Esophagus squamous epithelium (tissue), 4 donors: ENCODE measurements around the gene ZNF383.
"Not testable (repeated sequence)": the region's sequence is repeated elsewhere in the genome, so short reads cannot be mapped to it uniquely, and the experiment has no call there.

Source experiments
- POLR2A ChIP-seq, 4 donors: fragments of 450-650 bp; IDR thresholded peaks; one replicate each; pipeline ENCODE4 v1.6.1; 2017; ENCODE audit warnings: antibody characterized with exemption in 4 of 4, mild to moderate bottlenecking in 4 of 4, moderate library complexity in 3 of 4
- TF ChIP-seq, protein P1 (sequence below), 6 experiments: fragments of 450-650 bp in 4 of 6; fragments of 200-600 bp in 2 of 6; sonication (generic) in 2 of 6; IDR thresholded peaks; one replicate each; pipeline ENCODE4 v1.5.1; 2016 to 2019; ENCODE audit warnings: antibody characterized with exemption in 6 of 6, mild to moderate bottlenecking in 4 of 6, moderate library complexity in 4 of 6

DNA sequence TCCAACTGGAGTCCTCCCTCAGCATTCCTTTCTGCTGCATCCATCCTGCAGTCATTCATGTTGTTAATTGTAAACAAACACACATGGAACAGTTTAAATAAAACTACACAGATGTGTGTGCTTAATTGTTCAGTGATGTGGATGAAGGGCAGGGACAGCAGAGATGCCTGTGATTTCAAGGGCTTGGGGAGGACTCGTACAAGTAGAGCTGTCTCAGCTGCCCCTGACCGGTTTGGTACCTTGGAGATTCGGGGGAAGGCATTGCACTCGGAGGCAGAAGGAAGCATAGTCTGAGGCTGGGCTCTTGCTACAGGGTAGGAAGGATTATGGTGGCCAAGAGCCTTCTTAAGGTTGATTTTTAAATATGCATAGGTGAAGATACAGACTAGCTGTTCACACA is 49.7 kb downstream of the ZNF383 start:
- not testable (repeated sequence) for TF ChIP-seq POLR2A (IDR thresholded peaks at IDR 0.05)
- TF ChIP-seq, protein P1, sequence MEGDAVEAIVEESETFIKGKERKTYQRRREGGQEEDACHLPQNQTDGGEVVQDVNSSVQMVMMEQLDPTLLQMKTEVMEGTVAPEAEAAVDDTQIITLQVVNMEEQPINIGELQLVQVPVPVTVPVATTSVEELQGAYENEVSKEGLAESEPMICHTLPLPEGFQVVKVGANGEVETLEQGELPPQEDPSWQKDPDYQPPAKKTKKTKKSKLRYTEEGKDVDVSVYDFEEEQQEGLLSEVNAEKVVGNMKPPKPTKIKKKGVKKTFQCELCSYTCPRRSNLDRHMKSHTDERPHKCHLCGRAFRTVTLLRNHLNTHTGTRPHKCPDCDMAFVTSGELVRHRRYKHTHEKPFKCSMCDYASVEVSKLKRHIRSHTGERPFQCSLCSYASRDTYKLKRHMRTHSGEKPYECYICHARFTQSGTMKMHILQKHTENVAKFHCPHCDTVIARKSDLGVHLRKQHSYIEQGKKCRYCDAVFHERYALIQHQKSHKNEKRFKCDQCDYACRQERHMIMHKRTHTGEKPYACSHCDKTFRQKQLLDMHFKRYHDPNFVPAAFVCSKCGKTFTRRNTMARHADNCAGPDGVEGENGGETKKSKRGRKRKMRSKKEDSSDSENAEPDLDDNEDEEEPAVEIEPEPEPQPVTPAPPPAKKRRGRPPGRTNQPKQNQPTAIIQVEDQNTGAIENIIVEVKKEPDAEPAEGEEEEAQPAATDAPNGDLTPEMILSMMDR (IDR thresholded peaks at IDR 0.05) = not testable (repeated sequence)
